Umbilical cord (tissue), 2 donors: ENCODE measurements around the gene ARHGAP26. TPM values are rescaled to one million over a fixed set of nuclear protein-coding genes. Genes with fewer than 3 reads are reported as not detected.

Experiments used
- DNase-seq: peaks from one replicate; pipeline ENCODE4 v3.0.0-alpha.2; 2015; ENCODE audit warnings: low spot score
- total RNA-seq: library from RNA; depleted of rRNA; stranded (reverse); fragments of >200 nt; gene quantifications from one replicate; pipeline ENCODE4 v1.2.3, GENCODE V29; 2014; ENCODE audit warnings: low replicate concordance; ENCODE audit not compliant: insufficient read depth

ARHGAP26 gene
- total RNA-seq, 1 donor from 2014 or later, result 17.3 TPM

DNA sequence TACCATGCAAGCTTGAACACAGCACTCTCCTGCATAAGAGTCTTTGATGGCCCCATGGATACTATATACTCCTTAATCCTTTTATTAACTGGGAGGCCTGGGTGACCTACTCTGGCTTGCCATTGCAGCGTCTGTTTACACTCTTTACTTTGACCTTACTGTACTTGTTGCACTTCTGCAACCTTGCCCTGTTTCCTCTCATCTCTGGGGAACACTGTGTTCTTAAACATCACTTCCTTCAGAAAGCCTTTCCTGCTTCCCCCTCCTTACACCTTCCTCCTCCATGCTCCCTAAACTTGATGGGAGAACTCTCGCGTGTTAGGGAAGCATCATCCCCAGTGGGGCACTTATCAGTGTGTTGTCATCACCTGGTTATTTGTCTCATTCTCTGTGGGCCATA, 411.0 kb downstream of the ARHGAP26 start:
- no peak for DNase-seq

DNA sequence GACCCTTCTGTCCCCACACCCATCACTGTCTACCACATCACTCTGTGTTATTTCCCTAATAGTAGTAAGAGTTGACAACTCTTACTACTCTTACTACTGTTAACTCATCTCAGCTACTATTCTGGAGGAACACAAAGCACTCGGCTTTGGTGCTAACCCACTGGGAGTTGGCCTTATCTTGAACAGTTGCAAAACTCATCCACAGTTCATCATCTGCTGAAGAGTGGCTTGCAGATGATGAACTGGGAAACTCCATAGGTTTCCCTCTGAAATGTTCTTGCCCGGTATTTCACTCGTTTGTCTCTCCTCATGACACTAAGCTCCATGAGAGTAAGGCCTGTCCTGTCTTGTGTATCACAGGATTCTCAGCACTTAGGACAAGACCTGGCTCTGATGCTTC, 411.9 kb downstream of the ARHGAP26 start:
- DNase-seq, result no peak

DNA sequence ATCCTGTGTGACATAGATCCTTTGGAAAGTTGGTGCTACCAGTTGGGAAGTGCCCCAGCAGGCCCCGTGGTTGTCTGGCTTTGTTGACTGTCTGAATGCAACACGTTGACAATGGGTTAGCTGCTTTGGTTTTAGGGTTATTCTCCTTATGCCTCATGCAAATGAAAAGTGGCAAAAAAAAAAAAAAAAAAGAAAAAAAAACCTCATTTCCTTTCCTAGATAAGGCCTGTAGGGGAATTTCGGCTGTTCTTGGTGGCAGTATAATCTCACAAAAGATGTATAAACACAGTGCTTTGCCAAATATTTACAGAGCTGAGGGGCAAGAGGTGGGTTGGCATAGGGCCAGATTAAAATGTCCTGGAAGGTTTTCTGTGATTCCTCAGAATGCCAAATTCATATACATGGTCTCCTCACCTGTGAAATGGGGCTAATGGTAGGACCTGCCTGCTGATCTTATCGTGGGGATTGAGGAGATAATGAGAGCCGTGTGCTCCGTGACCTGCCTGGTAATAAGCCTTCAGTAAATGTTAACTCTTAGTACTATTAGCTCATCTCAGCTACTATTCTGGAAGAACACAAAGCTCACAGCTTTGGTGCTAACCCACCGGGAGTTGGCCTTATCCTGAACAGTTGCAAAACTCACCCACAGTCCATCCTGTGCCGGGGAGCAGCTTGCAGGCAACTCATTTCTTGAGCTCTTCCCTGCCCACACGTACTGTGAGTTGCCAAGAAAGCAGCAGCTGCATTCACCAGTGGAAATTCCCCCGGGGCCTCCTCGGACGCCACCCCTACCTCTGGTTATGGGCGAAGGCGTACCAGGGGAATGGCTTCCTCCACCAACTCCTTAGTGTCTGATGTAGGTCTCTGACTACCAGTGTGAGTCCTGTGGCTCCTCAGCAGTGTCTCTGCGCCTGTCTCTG, 413.0 kb downstream of the ARHGAP26 start:
- DNase-seq, result peak; percentile 14

DNA sequence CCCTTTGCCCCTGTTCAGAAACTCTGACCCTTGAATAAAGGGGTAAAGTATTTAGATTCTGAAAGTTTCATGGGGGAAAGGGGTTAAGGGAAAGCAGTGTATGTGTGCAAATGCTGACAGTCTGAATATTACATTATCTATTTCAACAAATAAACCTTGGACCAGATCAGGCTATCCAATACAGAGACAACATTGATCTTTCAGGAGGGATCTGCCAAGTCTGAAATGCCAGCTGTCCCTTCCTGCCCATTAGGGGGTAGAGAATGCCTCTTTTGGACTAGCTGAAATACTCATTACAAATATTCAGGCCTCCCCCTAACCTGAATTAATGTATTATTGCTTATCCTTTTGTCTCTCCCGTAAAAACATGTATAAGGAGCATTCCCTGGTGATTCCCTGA, 413.8 kb downstream of the ARHGAP26 start:
- DNase-seq, result no peak

DNA sequence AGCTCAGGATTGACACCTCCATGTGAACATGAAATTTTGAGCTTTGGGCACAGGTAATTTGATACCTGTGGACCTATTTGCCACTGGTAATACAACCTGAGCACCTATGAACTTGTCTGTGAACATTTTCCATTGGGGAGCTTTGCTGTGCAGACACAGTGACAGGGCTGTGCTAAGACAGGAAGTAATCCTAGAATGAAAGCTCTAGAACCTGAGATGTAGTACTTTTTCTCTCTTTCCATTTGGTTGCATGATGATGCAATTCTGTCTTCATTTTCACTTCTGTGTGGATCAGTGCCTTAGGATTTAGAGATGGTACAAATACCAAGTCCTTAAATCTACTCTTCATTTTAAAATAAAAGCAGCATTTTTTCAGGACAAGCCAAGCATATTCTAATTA, 416.4 kb downstream of the ARHGAP26 start:
- no peak for DNase-seq

DNA sequence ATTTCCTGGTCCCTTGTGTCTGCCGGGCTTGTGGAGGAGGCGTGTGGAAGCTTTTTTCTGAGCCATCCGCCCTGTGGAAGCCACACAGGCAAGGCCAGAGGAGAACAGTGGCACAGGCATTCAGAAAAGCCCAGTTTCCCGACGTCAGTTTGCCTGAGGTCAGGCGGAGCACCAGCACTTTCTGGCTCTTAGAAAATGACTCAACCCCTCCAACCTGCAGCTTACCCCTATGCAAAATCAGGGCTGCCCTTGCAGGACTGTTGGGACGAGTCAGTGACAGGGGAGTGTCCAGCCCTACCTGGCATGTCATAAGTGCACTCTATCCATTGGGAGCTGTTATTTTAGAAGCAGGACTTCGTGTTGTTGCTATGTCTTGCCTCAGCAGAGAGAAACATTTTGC, 417.3 kb downstream of the ARHGAP26 start:
- DNase-seq, result no peak

DNA sequence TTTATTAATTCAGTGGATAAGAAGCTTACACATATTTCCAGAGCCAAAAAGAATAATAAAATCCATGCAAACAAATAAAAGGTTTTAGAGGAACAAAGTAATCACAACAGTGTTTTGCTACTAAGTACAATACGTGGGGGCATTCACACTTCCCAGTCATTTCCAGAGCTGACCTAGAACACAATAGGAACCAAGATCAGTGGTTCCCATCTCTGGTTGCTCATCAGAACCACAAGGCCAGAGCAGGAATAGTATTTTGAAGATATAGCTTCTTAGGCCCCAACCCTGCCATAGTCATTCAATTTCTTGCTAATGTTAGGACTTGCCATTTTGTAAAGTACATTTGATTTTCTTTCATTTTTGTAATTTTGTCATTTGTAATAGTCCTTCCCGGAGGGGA, 417.9 kb downstream of the ARHGAP26 start:
- no peak for DNase-seq

DNA sequence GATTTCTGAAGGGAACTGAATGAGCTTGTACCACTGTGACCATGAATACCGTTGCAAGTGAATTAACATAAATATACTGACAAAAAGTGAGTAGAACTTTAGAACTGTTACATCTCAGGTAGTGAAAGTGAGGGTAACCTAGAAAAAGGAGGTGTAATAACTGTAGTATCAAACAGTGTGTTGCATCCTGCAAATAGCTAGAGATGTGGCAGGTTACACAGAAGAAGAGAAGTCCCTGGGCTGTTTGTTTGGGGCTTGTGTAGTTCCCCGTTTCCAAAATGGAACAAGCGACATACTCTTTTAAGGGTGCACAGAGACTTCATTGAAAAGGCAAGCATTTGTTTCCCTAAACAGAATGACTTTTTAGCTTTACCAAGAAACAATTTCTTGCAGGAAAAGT, 418.5 kb downstream of the ARHGAP26 start:
- DNase-seq, result no peak

DNA sequence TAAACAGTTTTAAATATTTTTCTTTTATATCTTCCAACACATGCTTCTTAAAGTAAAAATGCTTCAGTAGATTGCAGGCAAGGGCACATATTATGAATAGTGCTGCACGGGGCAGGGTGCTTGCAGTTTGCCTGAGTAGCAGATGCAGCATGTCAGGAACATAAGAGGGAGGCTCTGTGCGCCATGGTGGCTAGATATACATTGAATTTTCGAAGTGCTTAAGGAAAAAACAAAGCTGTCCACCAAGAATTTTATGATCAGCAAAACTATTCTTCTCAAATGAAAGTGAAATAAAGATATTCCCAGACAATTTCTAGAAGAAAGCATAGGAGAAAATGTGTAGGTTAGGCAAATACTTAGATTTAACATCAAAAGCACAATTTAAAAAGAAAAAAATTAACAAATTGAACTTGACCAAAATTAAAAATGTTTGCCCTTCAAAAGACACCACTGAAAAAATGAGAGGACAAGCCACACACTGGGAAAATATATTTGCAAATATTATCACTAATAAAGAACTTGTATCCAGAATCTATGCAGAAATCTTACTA, 420.2 kb downstream of the ARHGAP26 start:
- DNase-seq, result no peak

DNA sequence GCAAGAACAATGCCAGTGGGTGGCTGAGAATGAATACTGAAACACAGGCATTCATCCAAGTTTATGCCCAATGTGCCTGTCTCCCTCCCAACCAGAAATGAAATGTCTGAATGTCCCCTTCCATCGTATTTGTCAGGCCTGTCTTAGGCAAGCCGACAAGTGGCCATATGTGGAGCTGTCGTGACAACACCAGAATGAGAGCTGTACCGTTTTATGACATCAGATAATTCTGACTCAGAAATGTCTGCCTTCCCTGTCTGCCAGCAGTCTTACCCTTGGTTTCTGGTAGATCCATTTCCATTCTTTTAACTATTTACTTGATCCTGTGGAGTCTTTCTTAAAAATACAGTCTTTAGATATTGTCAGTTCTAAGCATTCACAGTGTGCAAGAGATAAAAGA, 421.5 kb downstream of the ARHGAP26 start:
- DNase-seq, result no peak

DNA sequence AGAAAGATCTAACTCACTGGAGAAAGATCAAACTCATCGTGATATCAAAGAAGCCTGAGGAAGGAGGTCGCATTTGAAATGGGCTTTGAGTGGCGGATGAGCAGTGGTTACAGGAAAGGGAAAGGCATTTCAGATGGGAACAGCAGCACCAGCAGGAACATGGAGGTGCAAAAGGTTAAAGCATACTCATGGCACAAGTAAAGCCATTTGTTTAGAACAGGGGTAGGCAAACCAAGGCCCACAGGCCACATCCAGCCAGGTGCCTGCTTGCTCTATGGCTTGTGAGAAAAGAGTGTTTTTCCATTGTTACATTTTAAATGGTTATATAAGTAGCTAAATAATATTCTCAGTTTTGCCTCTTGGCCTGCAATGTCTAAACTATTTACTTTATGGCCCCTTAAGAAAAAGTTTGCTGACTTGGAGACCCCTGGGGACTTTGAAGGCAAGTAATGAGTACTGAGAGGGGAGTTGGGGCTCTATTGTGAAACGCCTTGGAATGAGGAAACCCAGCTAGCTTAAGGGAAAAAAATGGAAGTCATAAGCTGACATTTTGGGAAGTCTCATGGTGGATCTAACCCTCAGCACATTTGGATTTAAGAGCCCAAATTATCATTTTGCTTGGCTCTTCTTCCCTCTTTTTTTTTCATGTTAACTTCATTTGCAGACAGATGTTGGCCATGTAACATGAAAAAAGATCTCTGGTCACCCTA, 422.2 kb downstream of the ARHGAP26 start:
- no peak for DNase-seq

DNA sequence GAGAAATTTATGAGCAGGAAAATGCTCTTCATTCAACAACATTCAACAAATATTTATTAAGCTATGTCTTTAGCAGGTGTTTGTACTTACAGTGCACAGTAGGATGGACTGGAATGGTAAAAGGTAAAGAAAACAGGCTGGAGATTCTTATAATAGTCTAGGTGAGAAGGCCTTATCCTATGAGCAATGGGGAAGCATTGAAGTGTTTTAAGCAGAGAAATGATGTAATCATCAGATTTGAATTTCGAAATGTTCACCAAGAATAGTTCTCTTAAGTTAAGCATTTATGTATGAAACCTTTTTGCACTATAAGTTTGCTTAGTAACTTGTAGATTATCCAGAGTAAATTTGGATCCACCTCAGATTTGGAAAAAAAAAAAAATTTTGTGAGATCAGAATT, 424.0 kb downstream of the ARHGAP26 start:
- no peak for DNase-seq

DNA sequence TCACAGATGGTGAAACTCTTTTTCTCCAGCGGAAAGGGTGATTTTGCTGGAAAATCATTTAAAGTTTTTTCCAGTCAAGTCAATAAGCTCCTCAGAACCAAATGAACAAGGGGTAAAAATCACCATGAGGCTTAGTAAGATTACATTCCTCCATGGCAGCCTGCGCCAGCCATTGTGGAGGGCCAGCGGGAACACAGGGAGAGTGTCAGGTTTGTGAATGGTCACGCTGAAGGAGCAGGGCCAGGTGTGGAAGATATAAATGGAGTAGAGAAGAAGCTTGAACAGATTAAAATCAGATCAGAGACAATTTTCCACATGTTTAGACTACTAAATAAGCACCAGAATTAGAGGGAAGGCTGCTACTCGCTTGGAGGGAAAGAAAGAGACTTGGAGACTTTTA, 424.5 kb downstream of the ARHGAP26 start:
- DNase-seq, result no peak

DNA sequence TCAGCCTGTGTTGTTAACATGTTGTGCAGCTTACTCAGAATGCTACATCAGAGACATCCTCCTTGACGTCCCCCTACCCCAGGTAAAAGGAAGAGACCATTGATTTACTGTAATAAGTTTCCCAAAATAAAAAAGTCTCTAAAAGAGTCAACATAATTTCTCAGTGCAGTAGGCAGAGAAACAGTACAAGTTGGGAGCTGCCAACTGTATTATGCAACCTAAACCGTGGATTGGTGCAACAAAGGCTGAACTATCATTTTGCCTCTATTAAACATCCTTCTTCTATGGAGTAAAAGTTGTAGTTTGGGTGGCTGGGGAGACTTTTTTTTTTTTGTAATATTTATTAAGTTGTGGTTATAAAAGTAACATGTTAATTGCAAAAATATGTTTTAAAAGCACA, 425.3 kb downstream of the ARHGAP26 start:
- DNase-seq, result no peak

DNA sequence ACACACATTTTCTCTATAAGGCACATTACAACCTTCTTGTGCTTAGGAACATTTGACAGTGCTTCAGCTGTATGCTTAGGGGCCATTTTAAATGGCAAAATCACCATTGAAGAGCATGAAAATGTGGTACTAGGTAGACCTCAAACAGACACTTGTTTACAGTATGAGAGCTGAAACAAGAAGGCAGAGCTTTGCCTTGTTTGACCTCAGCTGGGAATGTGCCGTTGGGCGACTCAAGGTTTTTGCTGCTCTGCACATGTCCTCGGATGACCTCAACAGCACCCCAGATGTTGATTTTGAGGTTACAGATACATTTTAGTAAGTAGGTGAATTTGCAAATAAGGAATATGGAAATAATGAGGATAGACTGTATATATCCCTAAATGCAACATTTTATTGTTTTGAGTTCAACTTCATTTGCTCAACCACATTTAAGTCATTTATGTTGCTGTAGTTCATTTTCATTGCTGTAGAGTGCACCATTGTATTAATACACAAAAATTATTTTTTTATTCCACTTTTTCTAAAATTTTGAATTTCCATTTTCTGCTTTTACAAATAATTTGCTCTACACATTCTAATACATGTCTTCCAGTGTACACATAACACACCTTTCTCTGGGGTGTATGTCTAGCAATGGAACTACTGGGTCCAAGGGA, 426.6 kb downstream of the ARHGAP26 start:
- no peak for DNase-seq

DNA sequence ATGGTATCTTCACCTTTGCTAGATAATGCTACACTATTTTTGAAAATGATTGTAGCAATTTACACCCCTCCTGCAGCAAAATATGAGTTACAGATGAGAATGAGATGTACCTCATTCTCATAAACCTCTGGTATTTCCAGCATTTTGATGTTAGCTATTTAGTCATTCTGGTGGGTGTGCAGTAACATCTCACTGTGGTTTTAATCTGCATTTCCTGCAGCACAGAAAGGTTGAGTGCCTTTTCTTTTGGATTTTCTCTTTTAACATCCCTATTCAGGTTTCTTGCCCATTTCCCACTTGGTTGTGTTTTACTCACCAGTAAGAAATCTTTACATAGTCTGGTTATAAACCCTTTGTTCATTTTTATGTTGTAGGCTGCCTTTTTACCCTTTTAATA, 427.1 kb downstream of the ARHGAP26 start:
- DNase-seq, result no peak

DNA sequence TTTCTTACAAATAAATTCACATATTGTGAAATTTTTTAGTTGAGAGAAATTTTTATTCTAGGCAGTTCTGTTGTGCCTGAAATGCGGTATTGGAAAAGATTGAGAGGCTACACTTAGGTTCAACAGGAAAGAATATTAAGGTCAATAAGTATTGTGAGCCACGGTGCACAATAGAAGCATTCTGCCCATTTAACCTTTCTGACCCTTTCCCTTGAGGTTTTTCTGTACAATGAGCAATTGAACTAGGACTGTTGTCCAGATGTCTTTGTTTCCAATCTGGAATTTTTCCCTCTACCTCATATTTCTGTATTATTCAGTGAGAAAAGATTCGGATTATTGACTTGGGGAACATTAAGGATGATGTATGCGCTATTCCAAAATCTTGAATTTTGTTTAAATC, 428.2 kb downstream of the ARHGAP26 start:
- DNase-seq, result no peak

DNA sequence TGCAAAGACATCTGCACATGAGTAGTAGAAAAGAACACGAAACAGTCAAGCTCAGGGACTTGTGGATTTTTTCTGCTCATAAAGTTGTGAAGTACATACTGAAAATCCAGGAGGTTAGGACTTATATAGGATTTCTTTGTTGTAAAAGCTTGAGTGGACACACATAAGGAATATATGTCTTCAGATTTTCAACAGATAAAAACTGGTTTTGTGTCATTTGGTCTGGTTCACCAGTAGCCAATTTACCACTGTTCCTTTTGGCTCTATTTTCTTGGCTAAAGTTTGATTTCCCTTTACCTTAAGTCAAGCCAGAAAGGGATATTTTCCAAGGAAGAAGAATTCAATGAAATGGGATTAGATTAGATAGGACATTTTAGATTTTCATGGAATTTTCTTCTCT, 429.0 kb downstream of the ARHGAP26 start:
- DNase-seq, result no peak

DNA sequence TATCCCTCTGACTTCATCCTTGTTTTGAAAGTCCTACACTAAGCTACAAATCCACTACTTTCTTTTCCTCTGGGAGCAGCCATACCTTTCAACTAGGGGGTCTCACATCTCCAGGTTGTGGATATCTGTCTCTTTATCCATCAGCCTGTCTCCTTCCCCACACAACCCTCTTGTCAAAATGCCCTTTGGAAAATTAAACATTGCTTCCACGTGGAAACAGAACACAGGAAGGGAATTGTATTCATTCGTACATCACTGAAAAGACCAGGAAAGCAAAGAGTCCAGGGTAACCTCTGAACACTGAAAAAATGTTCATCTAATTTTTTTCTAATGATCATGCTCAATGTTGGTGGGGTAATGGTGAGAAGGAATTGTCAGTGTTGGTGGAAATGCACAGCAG, 429.7 kb downstream of the ARHGAP26 start:
- no peak for DNase-seq

DNA sequence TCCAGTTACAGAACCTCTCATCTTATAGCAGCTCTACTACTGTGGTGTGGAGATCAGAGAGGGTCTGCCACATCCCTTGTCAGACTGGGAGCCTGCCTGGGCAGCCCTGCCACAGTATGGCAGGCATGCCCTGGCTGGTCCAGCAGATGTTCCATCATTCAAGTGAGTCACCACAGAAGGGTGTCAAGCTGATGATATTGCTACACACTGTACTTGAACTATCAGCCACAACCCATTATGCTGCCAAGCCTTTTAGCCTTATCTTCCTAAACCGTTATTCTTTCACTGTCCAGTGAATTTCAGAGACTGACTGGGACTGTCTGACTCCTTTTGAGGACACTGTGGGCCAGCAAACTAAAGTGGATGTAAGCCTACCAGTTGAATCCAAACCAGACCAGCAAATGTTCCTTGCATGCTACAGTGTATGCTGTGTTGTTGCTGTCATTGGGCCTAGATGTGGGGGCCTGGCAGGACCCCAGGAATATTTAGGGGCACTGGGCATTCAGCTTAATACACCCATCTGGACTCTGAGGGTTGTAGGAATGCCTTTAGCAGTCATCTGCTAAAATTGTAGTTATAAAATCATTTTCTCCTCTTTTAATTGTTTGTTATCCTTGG, 430.7 kb downstream of the ARHGAP26 start:
- peak; percentile 44 for DNase-seq

DNA sequence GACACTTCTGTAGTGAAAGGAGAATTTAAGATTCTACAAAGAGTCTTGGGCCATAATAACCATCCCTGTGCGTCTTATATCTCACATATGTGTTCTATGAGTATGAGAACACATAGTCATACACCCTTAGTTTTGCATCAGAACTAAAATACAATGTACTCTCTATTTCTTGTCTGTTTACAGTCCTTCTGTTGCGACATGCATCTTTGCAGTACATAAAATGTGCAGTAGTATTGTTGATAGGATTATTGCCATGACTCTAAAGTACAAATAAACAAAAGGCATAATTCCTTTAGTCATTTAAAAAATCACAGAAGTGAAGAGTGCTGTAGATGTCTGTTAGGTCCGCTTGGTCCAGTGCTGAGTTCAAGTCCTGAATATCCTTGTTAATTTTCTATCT, 431.4 kb downstream of the ARHGAP26 start:
- no peak for DNase-seq
